ENCODE measurements around the gene CA10. TPM values are rescaled to one million over a fixed set of nuclear protein-coding genes. Genes with fewer than 3 reads are reported as not detected.

CA10 gene
- total RNA-seq, 1 donor from 2014 or later, result not detected

DNA sequence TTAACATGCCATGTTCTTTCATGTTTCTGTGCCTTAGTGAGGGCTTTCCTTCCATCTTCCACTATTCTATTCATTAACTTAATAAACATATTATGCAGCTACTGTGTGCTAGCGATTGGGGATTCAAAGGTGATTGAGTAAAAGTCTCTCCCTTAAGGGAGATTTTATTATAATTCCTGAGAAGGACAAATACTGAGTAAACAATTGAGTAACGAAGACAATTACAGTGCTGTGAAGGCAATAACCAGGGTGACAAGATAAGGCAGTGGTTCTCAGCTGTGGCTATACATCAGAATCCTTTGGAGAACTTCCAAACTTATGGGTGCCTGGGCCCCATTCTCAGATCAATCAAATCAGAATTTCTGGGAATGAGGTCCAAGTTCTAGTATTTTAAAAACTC, 353.3 kb downstream of the CA10 start:
- ATAC-seq (no peak), DNase-seq (ENCODE audit: missing footprints) (no peak)
- intact Hi-C loops (cut with DNase I), result no loop called here

DNA sequence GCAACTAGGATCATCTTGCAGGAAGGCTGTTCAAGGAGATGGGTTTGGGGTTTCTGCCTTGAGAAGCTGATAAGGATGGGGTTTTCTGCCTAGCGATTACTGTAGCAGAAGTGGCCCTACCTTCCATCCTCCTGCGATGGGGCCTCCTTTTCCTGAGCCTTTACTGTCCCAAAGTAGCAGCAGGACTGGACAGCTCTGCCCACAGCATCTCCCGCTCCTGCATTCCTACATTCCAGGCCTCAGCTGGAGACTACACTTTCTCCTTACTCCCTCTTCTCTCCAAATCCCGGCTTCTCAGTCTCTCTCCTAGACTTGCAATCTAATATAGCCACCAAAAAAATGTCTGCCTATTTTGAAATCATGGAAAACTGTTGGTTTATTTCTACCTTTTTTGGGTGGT, 355.4 kb downstream of the CA10 start:
- intact Hi-C loops (cut with DNase I), result no loop called here
- no peak for DNase-seq (ENCODE audit: missing footprints)
- ATAC-seq, result no peak

DNA sequence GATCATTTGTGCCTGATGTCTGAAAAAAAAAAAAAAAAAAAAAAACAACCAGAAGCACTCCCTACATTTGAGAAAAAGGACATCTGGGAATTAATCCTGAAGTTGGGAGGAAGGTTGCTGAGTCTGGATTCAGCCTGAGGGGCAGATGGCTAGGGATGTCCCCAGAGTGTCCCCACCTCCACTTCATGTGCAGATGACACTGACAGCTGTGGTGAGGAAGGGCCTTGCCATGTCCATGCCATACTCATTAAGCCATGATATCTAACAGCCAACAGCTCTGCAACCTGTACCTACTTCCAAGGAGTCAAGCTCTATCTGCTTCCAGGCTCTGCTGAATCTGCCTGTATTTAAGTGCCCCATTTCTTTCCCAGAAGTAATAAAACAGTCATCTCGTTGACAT, 356.0 kb downstream of the CA10 start:
- ATAC-seq (no peak), DNase-seq (ENCODE audit: missing footprints) (no peak)
- intact Hi-C loops (cut with DNase I), result no loop called here

DNA sequence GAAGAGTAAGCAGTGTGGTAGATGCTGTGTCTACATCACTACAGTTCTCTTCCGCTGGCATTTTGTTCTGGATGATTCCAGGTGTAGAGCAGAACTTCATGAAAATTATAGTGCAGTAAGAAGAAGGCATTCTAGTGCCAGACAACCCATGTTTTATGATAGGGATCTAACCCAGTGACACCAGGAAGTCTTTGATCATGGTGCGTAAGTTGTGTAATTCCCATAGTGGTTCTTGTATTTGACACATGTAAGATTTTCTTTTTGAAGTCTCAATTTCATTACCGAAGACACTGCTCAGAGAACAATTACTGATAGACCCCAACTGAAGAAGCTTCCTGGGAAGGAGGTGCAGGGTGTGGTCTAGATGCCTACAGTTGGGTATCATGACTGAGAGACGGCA, 356.9 kb downstream of the CA10 start:
- intact Hi-C loops (cut with DNase I), result no loop called here
- DNase-seq (ENCODE audit: missing footprints), result no peak
- ATAC-seq, result no peak

DNA sequence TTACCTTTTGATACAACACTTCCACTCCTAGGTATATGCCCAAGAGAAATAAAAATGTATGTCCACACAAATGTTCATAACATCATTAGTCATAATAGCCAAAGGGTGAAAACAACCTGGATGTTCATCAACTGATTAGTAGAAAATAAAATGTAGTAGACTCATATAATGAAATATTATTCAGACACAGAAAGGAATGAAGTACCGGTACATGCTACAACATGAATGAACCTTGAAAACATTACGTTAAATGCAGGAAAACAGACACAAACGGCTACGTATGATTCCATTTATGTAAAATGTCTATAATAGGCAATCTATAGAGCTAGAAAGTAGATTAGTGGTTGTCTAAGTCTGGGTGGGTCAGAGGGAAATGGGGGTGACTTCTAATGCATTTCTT, 358.5 kb downstream of the CA10 start:
- ATAC-seq (no peak), DNase-seq (ENCODE audit: missing footprints) (no peak)
- intact Hi-C loops (cut with DNase I), result no loop called here

DNA sequence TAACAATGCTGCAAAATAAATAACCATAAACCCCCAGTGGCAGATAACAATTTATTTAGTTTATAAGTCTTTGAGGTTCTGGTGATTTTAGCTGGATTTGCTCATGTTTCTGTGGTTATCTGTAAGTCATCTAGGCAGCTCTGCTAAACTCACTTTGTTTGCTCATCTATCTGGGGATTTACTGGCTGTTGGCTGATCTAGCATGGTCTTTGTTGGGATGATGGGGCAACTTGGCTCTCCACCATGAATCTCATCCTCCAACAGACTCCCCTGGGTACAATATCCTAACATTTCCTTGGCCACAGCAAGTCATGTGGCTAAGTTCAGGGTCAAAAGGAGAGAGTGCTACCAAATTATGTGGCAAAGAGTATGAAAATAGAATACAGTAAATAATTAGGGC, 359.3 kb downstream of the CA10 start:
- intact Hi-C loops (cut with DNase I), result no loop called here
- ATAC-seq (no peak), DNase-seq (ENCODE audit: missing footprints) (no peak)

DNA sequence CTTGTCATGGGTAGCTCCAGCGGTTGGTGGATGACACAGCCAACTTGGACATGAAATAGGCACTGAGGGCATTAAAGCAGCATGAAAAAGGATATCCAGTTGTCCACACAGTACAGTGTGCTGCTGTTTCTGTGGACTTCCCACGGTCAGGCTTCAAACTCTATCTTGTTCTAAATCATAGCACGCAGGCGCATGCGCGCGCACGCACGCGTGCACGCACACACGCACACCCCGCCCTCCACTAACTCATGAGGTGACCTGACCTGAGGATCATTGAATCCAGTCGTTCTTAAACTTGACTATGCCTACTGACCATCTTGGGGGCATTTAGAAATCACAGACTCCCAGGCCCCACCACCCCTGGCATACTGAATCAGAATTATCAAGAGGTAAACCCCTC, 361.4 kb downstream of the CA10 start:
- no peak for DNase-seq (ENCODE audit: missing footprints)

DNA sequence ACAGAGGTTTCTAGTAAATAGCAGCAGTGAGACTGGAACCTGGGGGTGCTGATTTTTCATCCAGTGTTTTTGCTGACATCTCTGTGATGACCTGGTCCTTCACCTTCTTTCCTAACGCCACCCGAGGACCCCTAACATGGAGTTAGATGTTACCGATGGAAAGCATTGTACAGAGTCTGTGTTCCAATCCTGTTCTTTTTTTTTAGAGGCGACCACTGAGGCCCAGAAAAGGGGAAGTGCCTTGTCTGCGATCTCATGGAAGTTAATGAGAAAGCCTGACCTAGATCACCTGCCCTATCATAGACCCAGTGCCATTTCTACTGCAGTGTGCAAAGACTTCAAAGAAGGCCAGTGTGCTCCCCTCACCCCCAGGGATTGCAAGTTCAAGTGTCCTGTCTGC, 362.5 kb downstream of the CA10 start:
- no peak for ATAC-seq
- intact Hi-C loops (cut with DNase I), result no loop called here
- peak; percentile 39 for DNase-seq (ENCODE audit: missing footprints)

More for the DNA sequence above, 361.4 kb downstream of the CA10 start:
- no peak for ATAC-seq
- intact Hi-C loops (cut with DNase I), result no loop called here

DNA sequence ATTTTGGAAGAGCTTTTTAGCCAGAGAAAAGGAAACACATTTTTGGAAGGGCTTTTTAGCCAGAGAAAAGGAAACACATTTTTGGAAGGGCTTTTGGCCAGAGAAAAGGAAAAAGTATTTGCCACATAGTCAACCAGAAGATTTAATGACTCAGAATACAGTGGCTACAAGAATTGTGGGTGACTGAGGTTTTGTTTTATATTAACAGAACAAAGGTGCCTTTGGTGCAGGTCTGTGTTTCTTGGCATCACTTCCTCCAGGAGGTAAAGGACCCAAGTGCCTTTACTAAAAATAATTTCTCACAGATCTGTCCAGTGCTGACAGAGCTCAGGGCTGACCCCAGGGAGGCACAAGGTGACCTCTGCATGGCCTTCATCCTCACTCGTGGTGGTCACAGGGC, 363.1 kb downstream of the CA10 start:
- DNase-seq (ENCODE audit: missing footprints) (no peak), ATAC-seq (no peak)

DNA sequence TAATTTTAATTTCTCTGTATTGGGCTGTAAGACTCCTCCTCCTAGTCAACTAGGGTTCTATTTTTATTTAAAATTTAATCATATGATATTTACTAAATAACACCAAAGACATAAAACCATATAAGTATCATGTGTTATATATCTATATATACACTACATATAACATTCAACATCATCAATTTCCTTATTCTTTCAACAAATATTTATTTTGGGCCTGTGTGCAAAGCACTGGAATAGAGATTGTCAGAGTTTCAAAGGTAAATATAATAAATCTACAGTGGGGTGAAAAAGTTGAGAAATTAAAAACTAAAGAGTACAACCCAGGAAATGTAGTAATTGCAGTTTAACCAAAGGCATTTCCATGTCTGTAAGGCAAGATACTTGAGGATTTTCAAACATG, 364.0 kb downstream of the CA10 start:
- DNase-seq (ENCODE audit: missing footprints), result no peak
- intact Hi-C loops (cut with DNase I), result no loop called here
- ATAC-seq, result no peak

More for the DNA sequence above, 363.1 kb downstream of the CA10 start:
- intact Hi-C loops (cut with DNase I), result no loop called here

DNA sequence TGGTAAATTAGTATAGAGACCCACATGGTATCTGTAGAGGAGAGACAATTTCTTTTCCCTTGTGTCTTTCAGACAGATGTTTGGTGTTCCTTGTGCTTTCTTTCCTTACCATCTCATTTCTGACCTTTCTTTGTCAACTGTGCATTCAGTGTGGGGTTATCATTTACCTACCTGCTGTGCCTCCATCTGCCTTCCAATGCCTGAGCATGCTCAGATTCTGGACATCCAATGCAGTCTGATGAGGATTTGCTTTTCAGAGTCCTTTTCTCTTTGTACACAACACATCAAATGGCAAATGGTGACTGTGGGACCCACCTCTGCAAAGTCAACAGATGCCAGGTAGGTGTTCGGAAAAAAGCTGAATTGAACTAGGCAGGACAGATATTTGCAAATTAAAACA, 364.8 kb downstream of the CA10 start:
- intact Hi-C loops (cut with DNase I), result no loop called here
- ATAC-seq, result no peak
- DNase-seq (ENCODE audit: missing footprints), result no peak

DNA sequence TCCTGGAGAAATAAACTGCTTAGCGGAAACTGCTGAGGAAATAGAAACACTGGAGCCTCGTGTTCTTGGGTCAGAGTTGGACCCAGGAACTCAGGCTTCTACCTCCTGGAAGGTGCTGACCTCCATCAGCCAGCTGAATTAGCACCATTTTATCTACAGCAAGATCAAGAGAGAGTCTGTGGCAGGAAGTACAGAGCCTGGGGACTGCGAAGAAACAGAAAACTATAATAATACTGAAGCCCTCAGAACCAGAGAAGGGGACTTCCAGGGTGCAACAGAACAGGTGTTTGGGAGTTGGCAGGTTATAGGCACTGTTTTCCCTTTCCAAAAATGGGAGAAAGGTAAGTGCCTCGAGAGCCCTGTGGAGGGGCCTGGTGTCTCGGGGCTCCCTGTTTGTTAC, 379.7 kb downstream of the CA10 start:
- intact Hi-C loops (cut with DNase I), result no loop called here
- ATAC-seq, result no peak
- DNase-seq (ENCODE audit: missing footprints), result no peak

DNA sequence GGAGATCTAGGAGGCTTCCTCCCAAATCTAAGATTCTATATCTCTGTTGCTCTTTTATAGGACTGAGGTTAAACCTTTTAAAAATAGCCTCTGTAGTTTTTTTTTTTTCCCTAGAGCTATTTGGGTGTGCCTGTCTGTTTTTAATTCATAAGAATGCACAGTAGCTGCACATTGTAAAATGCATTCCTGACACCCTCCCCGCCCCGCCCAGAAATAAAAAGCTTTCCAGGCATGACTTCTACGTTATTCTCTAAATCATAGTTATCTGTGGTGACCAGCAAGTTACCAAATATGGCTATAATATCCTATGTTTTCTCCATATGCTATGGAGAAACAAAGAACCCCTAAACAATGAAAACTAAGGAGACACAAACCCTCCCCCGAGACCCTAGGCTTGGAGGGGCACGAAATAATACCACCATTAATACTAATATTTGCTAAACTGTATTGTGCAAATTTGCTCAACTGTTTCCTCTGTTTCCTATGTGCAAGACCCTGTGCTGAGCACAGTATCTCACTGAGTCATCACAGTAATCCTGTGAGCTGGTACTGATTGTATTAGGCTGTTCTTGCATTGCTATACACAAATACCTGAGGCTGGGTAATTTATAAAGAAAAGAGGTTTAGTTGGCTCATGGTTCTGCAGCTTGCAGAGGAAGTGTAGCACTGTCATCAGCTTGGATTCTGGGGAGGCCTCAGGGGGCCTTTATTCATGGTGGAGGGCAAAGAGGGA, 388.3 kb downstream of the CA10 start:
- ATAC-seq, result no peak
- no peak for DNase-seq (ENCODE audit: missing footprints)
- intact Hi-C loops (cut with DNase I), result no loop called here

DNA sequence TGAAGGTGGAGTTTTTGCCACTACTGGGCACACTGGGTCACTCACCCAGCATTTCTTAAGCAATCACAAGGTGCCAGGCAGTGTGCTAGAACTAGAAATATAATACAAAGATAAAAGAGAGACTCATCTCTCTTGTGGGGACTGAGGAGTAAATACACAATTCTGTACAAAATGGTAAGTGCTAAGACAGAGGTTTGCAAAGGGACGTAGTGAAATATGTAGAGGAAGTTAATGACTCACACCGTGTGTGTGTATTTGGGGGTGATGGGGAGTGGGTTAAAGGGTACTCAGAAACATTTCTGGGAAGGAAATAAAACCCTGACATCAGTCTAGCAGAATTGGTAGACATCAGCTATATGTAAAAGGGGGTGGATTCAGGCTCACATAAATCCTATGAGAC, 389.3 kb downstream of the CA10 start:
- ATAC-seq, result no peak
- DNase-seq (ENCODE audit: missing footprints), result no peak
- intact Hi-C loops (cut with DNase I), result loop anchor here (5.0 kb wide), 1 partner anchor 338 kb away; no protein-coding TSS in a partner anchor

DNA sequence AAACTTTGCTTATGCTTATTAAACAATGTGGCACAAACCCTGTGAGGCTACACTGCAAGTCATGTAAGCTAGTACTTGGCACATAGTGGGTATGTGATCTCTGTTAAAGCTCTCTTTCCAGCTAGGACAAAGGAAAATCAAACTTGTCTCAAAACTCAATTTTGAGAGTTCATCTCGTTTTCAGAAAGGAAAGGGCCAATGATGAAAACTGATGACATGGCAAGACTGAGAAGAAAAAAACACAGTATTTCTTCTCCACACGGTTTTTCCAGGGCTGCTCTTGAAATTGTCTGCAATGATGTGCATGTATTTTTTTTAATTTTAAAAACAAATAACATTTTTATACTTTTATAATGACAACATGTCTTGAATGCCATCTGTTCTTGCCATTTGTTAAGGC, 389.8 kb downstream of the CA10 start:
- ATAC-seq (no peak), DNase-seq (ENCODE audit: missing footprints) (no peak)
- intact Hi-C loops (cut with DNase I), result loop anchor here (5.0 kb wide), 1 partner anchor 339 kb away; no protein-coding TSS in a partner anchor

DNA sequence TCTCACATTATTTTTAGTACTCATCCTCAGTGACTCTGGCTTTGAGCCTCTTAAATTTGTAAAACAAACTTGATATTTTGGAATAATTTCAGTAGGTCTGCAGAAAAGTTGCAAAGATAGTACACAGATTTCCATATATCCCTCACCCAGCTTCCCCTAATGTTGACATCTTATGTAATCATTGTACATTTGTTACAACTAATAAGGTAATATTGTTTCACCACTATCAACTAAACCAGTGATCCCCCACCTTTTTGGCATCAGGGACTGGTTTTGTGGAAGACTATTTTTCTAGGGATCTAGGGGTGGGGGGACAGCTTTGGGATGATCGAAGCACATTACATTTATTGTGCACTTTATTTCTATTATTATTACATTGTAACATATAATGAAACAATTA, 391.2 kb downstream of the CA10 start:
- DNase-seq (ENCODE audit: missing footprints), result no peak
- ATAC-seq, result no peak
- intact Hi-C loops (cut with DNase I), result loop anchor here (5.0 kb wide), 1 partner anchor 340 kb away; no protein-coding TSS in a partner anchor

DNA sequence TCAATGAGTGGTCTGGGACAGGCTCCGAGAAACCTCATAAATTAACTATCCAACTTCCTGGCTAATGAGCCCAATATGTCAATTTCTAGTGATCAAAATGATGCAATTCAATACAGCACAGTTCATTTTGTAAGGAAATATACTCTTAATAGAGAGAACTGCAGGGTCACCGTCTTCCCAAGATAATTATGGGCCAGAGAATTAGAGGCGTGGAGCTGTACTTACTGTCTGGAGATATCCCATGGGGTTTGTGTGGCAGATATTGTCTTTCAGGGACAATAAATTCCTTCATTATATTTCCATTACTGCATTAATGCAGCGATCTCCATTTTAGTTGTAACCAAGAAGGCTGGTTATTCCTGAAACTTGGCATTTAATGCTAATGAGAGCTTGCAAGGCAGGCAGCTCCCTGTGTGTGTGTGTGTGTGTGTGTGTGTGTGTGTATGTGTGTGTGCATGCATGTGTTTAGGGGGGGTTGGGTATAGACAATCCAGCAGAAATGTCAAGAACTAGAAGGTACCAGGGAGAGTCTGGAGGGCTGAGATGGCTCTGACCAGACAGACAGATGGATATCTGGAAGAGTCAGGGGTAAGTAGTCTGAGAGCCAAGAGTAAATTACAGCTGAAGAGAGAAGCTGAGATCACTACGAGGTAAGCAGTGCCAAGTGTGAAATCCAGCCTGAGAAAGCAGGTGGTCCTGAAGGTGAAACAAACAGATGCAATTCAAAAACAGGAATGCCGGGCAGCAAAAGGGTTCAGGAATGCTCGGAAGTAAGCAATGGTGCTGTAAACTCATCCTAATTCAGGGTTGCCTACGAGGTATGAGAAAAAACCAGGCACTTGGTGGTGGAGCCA, 393.0 kb downstream of the CA10 start:
- no peak for ATAC-seq
- DNase-seq (ENCODE audit: missing footprints), result no peak
- intact Hi-C loops (cut with DNase I), result loop anchor here (5.0 kb wide), 1 partner anchor 342 kb away; no protein-coding TSS in a partner anchor

DNA sequence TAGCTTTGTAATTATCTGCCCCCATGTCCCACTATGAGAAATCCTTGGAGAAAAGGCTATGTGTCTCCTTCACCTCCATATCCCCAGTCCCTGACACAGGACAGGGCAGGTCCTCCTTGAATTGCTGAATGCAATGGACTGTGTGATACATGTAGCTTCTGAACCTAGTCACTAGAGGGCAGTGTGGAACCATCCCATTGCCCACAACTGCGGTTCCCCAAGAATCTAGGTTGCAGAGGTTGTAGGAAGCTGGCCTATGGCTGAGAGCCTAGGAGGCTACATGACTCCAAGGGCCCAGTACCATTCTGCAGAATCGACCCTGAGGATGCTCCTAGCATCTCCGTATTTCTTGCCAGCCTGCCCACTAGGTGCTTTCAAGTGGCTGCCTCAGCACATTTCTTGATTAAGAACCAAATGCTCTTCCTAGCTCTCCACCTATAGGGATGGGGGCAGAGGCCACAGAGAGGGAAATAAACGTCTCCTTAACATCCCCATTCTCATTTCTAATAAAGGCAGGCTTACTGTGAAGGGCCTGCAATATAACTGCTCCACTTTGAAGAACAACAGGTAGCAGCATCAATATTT, 394.0 kb downstream of the CA10 start:
- intact Hi-C loops (cut with DNase I), result no loop called here
- DNase-seq (ENCODE audit: missing footprints) (no peak), ATAC-seq (peak; percentile 65)

DNA sequence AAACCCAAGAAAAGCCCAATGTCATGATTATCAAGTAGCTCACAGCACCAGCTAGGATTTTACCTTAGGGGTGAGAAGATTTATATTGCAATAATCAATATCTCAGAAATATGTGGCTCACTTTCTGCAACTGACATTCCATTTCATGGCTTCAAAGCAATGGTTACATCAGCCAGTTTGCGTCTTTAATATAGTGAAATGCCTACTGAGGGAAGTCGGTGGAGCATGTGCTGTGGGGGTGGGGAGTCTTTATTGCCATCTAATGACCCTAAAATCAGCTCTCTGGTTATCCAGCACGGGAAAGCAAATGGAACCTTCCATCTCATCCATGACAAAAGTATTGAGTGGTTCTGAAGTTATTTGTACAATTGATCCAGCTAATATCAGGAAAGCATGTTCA, 395.5 kb downstream of the CA10 start:
- DNase-seq (ENCODE audit: missing footprints) (no peak), ATAC-seq (no peak)
- intact Hi-C loops (cut with DNase I), result no loop called here

DNA sequence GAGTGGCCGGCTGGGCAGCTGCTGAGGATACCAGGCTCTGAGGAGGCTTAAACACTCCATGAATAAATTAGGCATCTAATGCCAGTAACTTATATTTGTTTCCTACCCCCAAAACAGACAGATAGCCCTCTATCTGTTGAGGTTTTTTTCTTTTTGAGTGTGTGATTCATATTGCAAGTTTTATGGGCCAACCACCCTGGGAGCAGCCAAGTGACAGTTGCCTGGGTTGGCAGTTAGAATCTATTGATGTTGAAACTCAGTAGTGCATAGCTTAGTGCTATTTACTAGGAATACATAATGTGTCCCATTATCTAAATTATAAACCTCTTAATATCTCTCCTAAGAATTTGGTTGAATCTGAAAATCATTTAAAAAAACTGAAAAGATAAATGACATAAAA, 397.4 kb downstream of the CA10 start:
- intact Hi-C loops (cut with DNase I), result no loop called here
- no peak for ATAC-seq
- DNase-seq (ENCODE audit: missing footprints), result no peak

Measured in Right ventricle myocardium inferior (tissue), 1 donor.